GM12878 (cell line): Measurements from ENCODE around the gene DDR2. TPM values are rescaled to one million over a fixed set of nuclear protein-coding genes. Genes with fewer than 3 reads are reported as not detected.

Source experiments
- ATAC-seq: fragments of 200-7000 bp; cut with Tn5 transposase; 3 replicates; pipeline ENCODE4 v1.9.1; 2020; ENCODE audit warnings: mild to moderate bottlenecking, moderate library complexity
- BruUV-seq: library from RNA; stranded (reverse); fragments of 400-500 nt; replicated peaks from 2 replicates; lab custom pipeline; 2021; lab: Mats Ljungman, UMichigan
- CTCF ChIA-PET: fragments of 300-600 bp; sonication (Branson Sonifier 250); formaldehyde crosslinking; extraction: SDS; loops from one replicate; lab custom pipeline; 2021; ENCODE audit warnings: inconsistent platforms; lab: Yijun Ruan, JAX
- POLR2A ChIA-PET: fragments of 350-600 bp; formaldehyde crosslinking; extraction: SDS; loops from one replicate; lab custom pipeline; 2021; ENCODE audit warnings: inconsistent platforms; lab: Charles Lee
- RAD21 ChIA-PET: fragments of 300-600 bp; sonication (Branson Sonifier 250); formaldehyde crosslinking; loops from one replicate; lab custom pipeline; 2023; ENCODE audit warnings: antibody characterized with exemption; ENCODE audit not compliant: unreplicated experiment; lab: Charles Lee
- SMC1A ChIA-PET: fragments of 300-600 bp; sonication (Branson Sonifier 250); formaldehyde crosslinking; loops from one replicate; lab custom pipeline; 2023; ENCODE audit not compliant: unreplicated experiment, uncharacterized antibody; lab: Charles Lee
- DNase-seq: peaks from one replicate; pipeline ENCODE4 v3.0.0-alpha.2; 2011; ENCODE audit warnings: low read depth, low spot score
- FAIRE-seq: peaks from 3 replicates; lab custom pipeline; 2011; peaks lifted over from hg19 to GRCh38; lab: Jason Lieb, UNC
- H2AFZ ChIP-seq: 2 replicates; pipeline ENCODE4 v1.6.0; 2011; ENCODE audit warnings: low read depth, low read length, control low read depth; ENCODE audit not compliant: control insufficient read depth
- H3K27ac ChIP-seq: 2 replicates; pipeline ENCODE4 v1.5.1; 2011; ENCODE audit warnings: control low read depth; ENCODE audit not compliant: control insufficient read depth, insufficient read depth
- H3K27me3 ChIP-seq, 2 experiments: replicated peaks in 1 of 2; 2 replicates each; pipeline versions ENCODE4 v1.6.0 to v1.6.1; 2011; ENCODE audit warnings: low read length in 1 of 2; ENCODE audit not compliant: control insufficient read depth in 2 of 2, insufficient read depth in 2 of 2
- H3K36me3 ChIP-seq, 2 experiments: 2 replicates each; pipeline ENCODE4 v1.5.1; 2011; ENCODE audit warnings: low read length in 1 of 2; ENCODE audit not compliant: control insufficient read depth in 2 of 2, insufficient read depth in 2 of 2
- H3K4me1 ChIP-seq: 2 replicates; pipeline ENCODE4 v1.6.1; 2011; ENCODE audit warnings: mild to moderate bottlenecking, low read length, moderate library complexity, mixed read lengths; ENCODE audit not compliant: control insufficient read depth, insufficient read depth
- H3K4me2 ChIP-seq: 2 replicates; pipeline ENCODE4 v1.6.0; 2011; ENCODE audit warnings: control low read depth; ENCODE audit not compliant: control insufficient read depth, insufficient read depth
- H3K4me3 ChIP-seq: fragments of 200-600 bp; sonication (generic); 2 replicates; pipeline ENCODE4 v1.5.1; 2016
- H3K79me2 ChIP-seq: 2 replicates; pipeline ENCODE4 v1.6.0; 2011; ENCODE audit warnings: low read length; ENCODE audit not compliant: control insufficient read depth, insufficient read depth
- H3K9ac ChIP-seq: 2 replicates; pipeline ENCODE4 v1.8.0; 2011; ENCODE audit warnings: low read length, control low read depth, mixed read lengths; ENCODE audit not compliant: control insufficient read depth, insufficient read depth
- H3K9me3 ChIP-seq: replicated peaks from 3 replicates; pipeline ENCODE4 v1.5.1; 2011; ENCODE audit warnings: mild to moderate bottlenecking, low read length; ENCODE audit not compliant: control insufficient read depth, insufficient read depth
- H4K20me1 ChIP-seq: 2 replicates; pipeline ENCODE4 v1.6.0; 2011; ENCODE audit not compliant: control insufficient read depth, insufficient read depth
- CBFB ChIP-seq: IDR thresholded peaks from 2 replicates; pipeline ENCODE4 v1.6.1; 2016; ENCODE audit warnings: antibody characterized with exemption, low read depth
- NFXL1 ChIP-seq: fragments of 450-650 bp; IDR thresholded peaks from 2 replicates; pipeline ENCODE4 v1.6.1; 2017; ENCODE audit warnings: antibody characterized with exemption, mild to moderate bottlenecking, borderline replicate concordance
- WGBS: methylation state at CpG from one replicate; pipeline ENCODE4 v1.1.6; 2016; ENCODE audit warnings: low lambda C conversion rate; ENCODE audit not compliant: insufficient replicate concordance, insufficient coverage; ENCODE audit errors: missing lambda C conversion rate; 5-methylcytosine and 5-hydroxymethylcytosine counted together
- in situ Hi-C: fragments of 300-500 bp; cut with MboI; formaldehyde crosslinking; loops from 9 replicates; pipeline ENCODE4 v1.14.3; 2018; ENCODE audit warnings: mixed read lengths
- intact Hi-C: fragments of 100-400 bp; cut with micrococcal nuclease; formaldehyde crosslinking; loops from one replicate; pipeline ENCODE4 v1.14.2; 2022; ENCODE audit not compliant: unreplicated experiment
- polyA plus RNA-seq, 11 experiments: library from polyadenylated mRNA; depleted of rRNA in 4 of 11; unstranded in 6 of 11; stranded (reverse) in 5 of 11; fragments of >200 nt; fragmentation: Nextera tagmentation in 4 of 11; fragmentation: Illumina TruSeq in 1 of 11; extraction: Ambion mirVana in 4 of 11; extraction: Trizol in 1 of 11; gene quantifications; 1 replicate in 1 of 11; 2 replicates in 10 of 11; pipeline versions ENCODE4 v1.2.1 to v1.2.3, GENCODE V29; 2011 to 2016; ENCODE audit warnings: inconsistent platforms in 2 of 11, missing spikeins in 2 of 11, low read depth in 1 of 11
- total RNA-seq, 4 experiments: library from RNA; depleted of rRNA in 3 of 4; stranded (reverse); fragments of >200 nt in 3 of 4; fragmentation: Illumina TruSeq in 1 of 4; extraction: Trizol in 1 of 4; gene quantifications; 2 replicates each; pipeline versions ENCODE4 v1.2.1 to v1.2.3, GENCODE V29; 2013 to 2021
- TF ChIP-seq, protein P1 (sequence below): IDR thresholded peaks from 2 replicates; pipeline ENCODE4 v1.6.1; 2012; ENCODE audit warnings: low read depth, low read length, improper control_type of control experiment
- TF ChIP-seq, protein P2 (sequence below): fragments of 450-650 bp; IDR thresholded peaks from 2 replicates; pipeline ENCODE4 v1.6.1; 2014; ENCODE audit warnings: mild to moderate bottlenecking
- TF ChIP-seq, protein P3 (sequence below): fragments of 450-650 bp; IDR thresholded peaks from 2 replicates; pipeline ENCODE4 v1.6.1; 2017; ENCODE audit warnings: borderline replicate concordance

DDR2 gene
- total and polyA plus RNA-seq, 10 of the 15 experiments (the other 5 are each of a cell fraction or from before 2014, with no cell fraction given), result 1.9 to 8.8 (median 5.5) TPM

DNA sequence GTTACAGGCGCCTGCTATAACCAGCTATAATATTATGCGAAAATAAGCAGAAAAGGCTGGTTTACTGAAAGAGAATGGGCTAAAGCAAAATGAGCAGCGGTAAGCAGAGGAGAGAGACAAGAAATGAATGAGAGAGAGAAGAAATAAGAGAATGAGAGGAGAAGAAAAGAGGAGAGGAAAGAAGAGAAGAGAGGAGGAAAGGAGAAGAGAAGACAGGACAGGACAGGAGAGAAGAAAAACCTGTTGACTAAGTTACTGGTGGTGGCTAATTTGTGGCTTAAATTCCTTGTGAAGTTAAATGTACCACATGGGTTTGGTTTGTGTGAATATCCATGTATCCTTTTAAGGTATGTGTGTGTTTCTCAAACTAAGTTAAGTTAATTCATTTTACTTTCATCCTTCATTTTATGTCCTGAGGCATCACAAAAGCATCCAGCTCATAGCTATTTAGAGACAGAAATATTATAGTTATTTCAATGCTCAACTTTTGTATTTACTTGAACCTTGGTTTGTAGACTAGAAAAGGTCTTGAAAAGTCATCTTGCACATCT lies 3.1 kb upstream of the DDR2 start:
- no TSS peak for BruUV-seq
- no peak overlapping the region for H3K4me2 ChIP-seq
- POLR2A ChIA-PET, result no interaction called here
- CTCF ChIA-PET, result interaction anchor here (0.7 to 9.3 kb wide), 8 partner anchors 9 to 271 kb away, joined by 3 to 79 read pairs (median 5); no protein-coding TSS in a partner anchor
- no peaks in the 10 kb centered on the region for H3K9me3 ChIP-seq
- H3K27me3 ChIP-seq, result no peaks in the 10 kb centered on the region
- no peaks in the 10 kb centered on the region for H3K36me3 ChIP-seq
- ATAC-seq (no peak), FAIRE-seq (no peak), DNase-seq (no peak)
- RAD21 ChIA-PET, result interaction anchor here (0.7 to 5.3 kb wide), 5 partner anchors 15 to 271 kb away, joined by 3 to 34 read pairs (median 17); no protein-coding TSS in a partner anchor
- no peak overlapping the region for H3K9ac ChIP-seq
- H4K20me1 ChIP-seq, result no peaks in the 10 kb centered on the region
- peaks cover 2% of the 10 kb centered on the region; the same call in 1 of the 2 replicates for H3K79me2 ChIP-seq
- no peak overlapping the region for H3K27ac ChIP-seq
- no peak overlapping the region for H3K4me3 ChIP-seq
- no peak overlapping the region for H2AFZ ChIP-seq
- no peak for TF ChIP-seq NFXL1
- TF ChIP-seq, protein P1, sequence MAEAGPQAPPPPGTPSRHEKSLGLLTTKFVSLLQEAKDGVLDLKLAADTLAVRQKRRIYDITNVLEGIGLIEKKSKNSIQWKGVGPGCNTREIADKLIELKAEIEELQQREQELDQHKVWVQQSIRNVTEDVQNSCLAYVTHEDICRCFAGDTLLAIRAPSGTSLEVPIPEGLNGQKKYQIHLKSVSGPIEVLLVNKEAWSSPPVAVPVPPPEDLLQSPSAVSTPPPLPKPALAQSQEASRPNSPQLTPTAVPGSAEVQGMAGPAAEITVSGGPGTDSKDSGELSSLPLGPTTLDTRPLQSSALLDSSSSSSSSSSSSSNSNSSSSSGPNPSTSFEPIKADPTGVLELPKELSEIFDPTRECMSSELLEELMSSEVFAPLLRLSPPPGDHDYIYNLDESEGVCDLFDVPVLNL, result no peak
- TF ChIP-seq, protein P2, sequence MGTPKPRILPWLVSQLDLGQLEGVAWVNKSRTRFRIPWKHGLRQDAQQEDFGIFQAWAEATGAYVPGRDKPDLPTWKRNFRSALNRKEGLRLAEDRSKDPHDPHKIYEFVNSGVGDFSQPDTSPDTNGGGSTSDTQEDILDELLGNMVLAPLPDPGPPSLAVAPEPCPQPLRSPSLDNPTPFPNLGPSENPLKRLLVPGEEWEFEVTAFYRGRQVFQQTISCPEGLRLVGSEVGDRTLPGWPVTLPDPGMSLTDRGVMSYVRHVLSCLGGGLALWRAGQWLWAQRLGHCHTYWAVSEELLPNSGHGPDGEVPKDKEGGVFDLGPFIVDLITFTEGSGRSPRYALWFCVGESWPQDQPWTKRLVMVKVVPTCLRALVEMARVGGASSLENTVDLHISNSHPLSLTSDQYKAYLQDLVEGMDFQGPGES, result no peak
- TF ChIP-seq, protein P3, sequence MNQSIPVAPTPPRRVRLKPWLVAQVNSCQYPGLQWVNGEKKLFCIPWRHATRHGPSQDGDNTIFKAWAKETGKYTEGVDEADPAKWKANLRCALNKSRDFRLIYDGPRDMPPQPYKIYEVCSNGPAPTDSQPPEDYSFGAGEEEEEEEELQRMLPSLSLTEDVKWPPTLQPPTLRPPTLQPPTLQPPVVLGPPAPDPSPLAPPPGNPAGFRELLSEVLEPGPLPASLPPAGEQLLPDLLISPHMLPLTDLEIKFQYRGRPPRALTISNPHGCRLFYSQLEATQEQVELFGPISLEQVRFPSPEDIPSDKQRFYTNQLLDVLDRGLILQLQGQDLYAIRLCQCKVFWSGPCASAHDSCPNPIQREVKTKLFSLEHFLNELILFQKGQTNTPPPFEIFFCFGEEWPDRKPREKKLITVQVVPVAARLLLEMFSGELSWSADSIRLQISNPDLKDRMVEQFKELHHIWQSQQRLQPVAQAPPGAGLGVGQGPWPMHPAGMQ, result no peak
- TF ChIP-seq CBFB, result no peak
- in situ Hi-C loops, result no loop called here
- 96% methylated on average over 3 of the region's 3 CpGs for WGBS
- intact Hi-C loops, result loop anchor here (5.0 kb wide), 1 partner anchor 163 kb away; the partner anchor contains the start of gene HSD17B7
- SMC1A ChIA-PET, result interaction anchor here (0.7 to 9.1 kb wide), 14 partner anchors 9 to 269 kb away, joined by 3 to 80 read pairs (median 8); no protein-coding TSS in a partner anchor
- H3K4me1 ChIP-seq, result peaks cover 35% of the 10 kb centered on the region
